Stomach (tissue), 9 donors: ENCODE results near the gene IL23A. TPM values are rescaled to one million over a fixed set of nuclear protein-coding genes. Genes with fewer than 3 reads are reported as not detected.
"Not testable (repeated sequence)": the region's sequence is repeated elsewhere in the genome, so short reads cannot be mapped to it uniquely, and the experiment has no call there.

Experiments
- DNase-seq, 2 donors: peaks; one replicate each; pipeline versions ENCODE4 v3.0.0 to v3.0.0-alpha.2; 2013 to 2019
- H3K27ac ChIP-seq, 5 donors: fragments of 200-600 bp in 4 of 5; sonication (generic) in 4 of 5; one replicate each; pipeline ENCODE4 v1.5.1; 2013 to 2019; ENCODE audit warnings: mild to moderate bottlenecking in 1 of 5, moderate library complexity in 1 of 5
- H3K27me3 ChIP-seq, 3 donors: fragments of 200-600 bp; sonication (generic); one replicate each; pipeline ENCODE4 v1.5.1; 2017 to 2019; ENCODE audit warnings: mixed run types in 1 of 3
- H3K36me3 ChIP-seq, 4 donors: fragments of 200-600 bp; sonication (generic); 1 replicate in 3 of 4; 2 replicates in 1 of 4; pipeline ENCODE4 v1.5.1; 2016 to 2019
- H3K4me1 ChIP-seq, 4 donors: fragments of 200-600 bp; sonication (generic); one replicate each; pipeline ENCODE4 v1.5.1; 2016 to 2019
- H3K4me3 ChIP-seq, 4 donors: fragments of 200-600 bp; sonication (generic) in 3 of 4; one replicate each; pipeline ENCODE4 v1.5.1; 2016 to 2019; ENCODE audit warnings: mild to moderate bottlenecking in 1 of 4
- H3K9me3 ChIP-seq, 4 donors: fragments of 200-600 bp; sonication (generic); one replicate each; pipeline ENCODE4 v1.5.1; 2016 to 2019
- EP300 ChIP-seq: sonication (generic); formaldehyde crosslinking; IDR thresholded peaks from one replicate; pipeline ENCODE4 v1.6.1; 2017; ENCODE audit warnings: antibody characterized with exemption
- POLR2A ChIP-seq, 4 donors: fragments of 450-650 bp; IDR thresholded peaks; one replicate each; pipeline ENCODE4 v1.6.1; 2016; ENCODE audit warnings: antibody characterized with exemption in 4 of 4, control low read depth in 2 of 4, mild to moderate bottlenecking in 1 of 4, moderate library complexity in 1 of 4
- POLR2AphosphoS5 ChIP-seq, 3 donors: sonication (generic); formaldehyde crosslinking; IDR thresholded peaks; one replicate each; pipeline ENCODE4 v1.6.1; 2016; ENCODE audit warnings: antibody characterized with exemption in 3 of 3
- WGBS, 5 donors: extraction: QIAGEN DNeasy Blood & Tissue Kit in 3 of 5; methylation state at CpG; one replicate each; pipeline versions ENCODE4 v1.1.5 to v1.1.7; 2013 to 2018; 5-methylcytosine and 5-hydroxymethylcytosine counted together
- intact Hi-C: fragments of 100-400 bp; cut with DNase I; formaldehyde crosslinking; loops from one replicate; pipeline ENCODE4 v1.15.1; 2023; ENCODE audit warnings: low total_unique reads
- polyA plus RNA-seq, 3 donors: library from polyadenylated mRNA; stranded (reverse); fragments of 200-250 nt; gene quantifications; one replicate each; pipeline ENCODE4 v1.2.3, GENCODE V29; 2013
- total RNA-seq, 5 donors: library from RNA; depleted of rRNA; stranded (reverse); fragments of >200 nt; gene quantifications; one replicate each; pipeline versions ENCODE4 v1.1.0 to v1.2.3, GENCODE V29; 2014 to 2016
- TF ChIP-seq, protein P1 (sequence below), 7 experiments: fragments of 450-650 bp in 4 of 7; fragments of 200-600 bp in 3 of 7; sonication (generic) in 3 of 7; IDR thresholded peaks; one replicate each; pipeline ENCODE4 v1.5.1; 2016 to 2019; ENCODE audit warnings: antibody characterized with exemption in 7 of 7, control low read depth in 2 of 7, mild to moderate bottlenecking in 1 of 7
- donor health status: healthy with polysubstance abuse.
- donor health status: Bipolar disorder and iron deficiency.
- donor health status: healthy.

Gene IL23A
- total and polyA plus RNA-seq, 8 donors = 0.56 to 1.9 (median 1.1) TPM; not detected in 5

- Histone ChIP-seq H3K27me3 (no peaks in the 10 kb centered on the region), H3K4me1 (peaks cover 15 to 26% (median 17%) of the 10 kb centered on the region in 4 donors), H3K9me3 (no peaks in the 10 kb centered on the region), H3K27ac (no peak overlapping the region), H3K36me3 (peaks cover 16 to 65% (median 62%) of the 10 kb centered on the region in 4 donors), H3K4me3 (no peak overlapping the region)
- WGBS, 5 donors = 90 to 97% (median 95%) methylated on average over 3 of the region's 3 CpGs
- DNase-seq = no peak
- intact Hi-C loops = no loop called here
- TF ChIP-seq, protein P1, sequence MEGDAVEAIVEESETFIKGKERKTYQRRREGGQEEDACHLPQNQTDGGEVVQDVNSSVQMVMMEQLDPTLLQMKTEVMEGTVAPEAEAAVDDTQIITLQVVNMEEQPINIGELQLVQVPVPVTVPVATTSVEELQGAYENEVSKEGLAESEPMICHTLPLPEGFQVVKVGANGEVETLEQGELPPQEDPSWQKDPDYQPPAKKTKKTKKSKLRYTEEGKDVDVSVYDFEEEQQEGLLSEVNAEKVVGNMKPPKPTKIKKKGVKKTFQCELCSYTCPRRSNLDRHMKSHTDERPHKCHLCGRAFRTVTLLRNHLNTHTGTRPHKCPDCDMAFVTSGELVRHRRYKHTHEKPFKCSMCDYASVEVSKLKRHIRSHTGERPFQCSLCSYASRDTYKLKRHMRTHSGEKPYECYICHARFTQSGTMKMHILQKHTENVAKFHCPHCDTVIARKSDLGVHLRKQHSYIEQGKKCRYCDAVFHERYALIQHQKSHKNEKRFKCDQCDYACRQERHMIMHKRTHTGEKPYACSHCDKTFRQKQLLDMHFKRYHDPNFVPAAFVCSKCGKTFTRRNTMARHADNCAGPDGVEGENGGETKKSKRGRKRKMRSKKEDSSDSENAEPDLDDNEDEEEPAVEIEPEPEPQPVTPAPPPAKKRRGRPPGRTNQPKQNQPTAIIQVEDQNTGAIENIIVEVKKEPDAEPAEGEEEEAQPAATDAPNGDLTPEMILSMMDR (IDR thresholded peaks at IDR 0.05) = no peak
- TF ChIP-seq POLR2AphosphoS5 (IDR thresholded peaks at IDR 0.05) = no peak
- TF ChIP-seq EP300 = no peak
- no peak for TF ChIP-seq POLR2A (IDR thresholded peaks at IDR 0.05)
Observed at GRCh38 chr12:56317675-56318074, 21.0 kb upstream of the IL23A start.

- Histone ChIP-seq H3K9me3 (no peaks in the 10 kb centered on the region), H3K36me3 (peaks cover 47 to 83% (median 78%) of the 10 kb centered on the region in 4 donors), H3K27ac (no peak overlapping the region), H3K4me1 (peaks cover 6 to 10% (median 7%) of the 10 kb centered on the region in 4 donors), H3K4me3 (no peak overlapping the region), H3K27me3 (no peaks in the 10 kb centered on the region)
- 84 to 100% (median 91%) methylated on average over 2 of the region's 2 CpGs for WGBS, 5 donors
- intact Hi-C loops = no loop called here
- no peak for DNase-seq
- TF ChIP-seq POLR2AphosphoS5 (IDR thresholded peaks at IDR 0.05) (no peak), POLR2A (IDR thresholded peaks at IDR 0.05) (no peak)
- TF ChIP-seq, protein P1 (IDR thresholded peaks at IDR 0.05) = no peak
Observed at GRCh38 chr12:56321027-56321426, 17.7 kb upstream of the IL23A start.

DNA sequence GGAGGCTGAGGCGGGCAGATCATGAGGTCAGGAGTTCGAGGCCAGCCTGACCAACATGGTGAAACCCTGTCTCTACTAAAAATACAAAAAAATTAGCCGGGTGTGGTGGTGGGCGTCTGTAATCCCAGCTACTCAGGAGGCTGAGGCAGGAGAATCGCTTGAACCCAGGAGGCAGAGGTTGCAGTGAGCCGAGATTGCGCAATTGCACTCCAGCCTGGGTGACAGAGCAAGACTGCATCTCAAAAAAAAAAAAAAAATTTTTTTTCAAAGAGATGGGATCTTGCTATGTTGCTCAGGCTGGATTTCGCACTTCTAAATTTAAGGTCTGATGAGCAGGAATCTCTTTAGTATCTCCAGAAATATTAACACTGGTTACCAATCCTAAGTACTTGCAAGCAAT lies 17.1 kb upstream of the IL23A start:
- intact Hi-C loops, H3K4me1 ChIP-seq, H3K27ac ChIP-seq, H3K27me3 ChIP-seq, DNase-seq, H3K9me3 ChIP-seq, H3K4me3 ChIP-seq: not testable (repeated sequence)
- peaks cover 53 to 89% (median 84%) of the 10 kb centered on the region in 4 donors for H3K36me3 ChIP-seq
- WGBS, 5 donors = 91 to 96% (median 95%) methylated on average over 8 of the region's 8 CpGs

DNA sequence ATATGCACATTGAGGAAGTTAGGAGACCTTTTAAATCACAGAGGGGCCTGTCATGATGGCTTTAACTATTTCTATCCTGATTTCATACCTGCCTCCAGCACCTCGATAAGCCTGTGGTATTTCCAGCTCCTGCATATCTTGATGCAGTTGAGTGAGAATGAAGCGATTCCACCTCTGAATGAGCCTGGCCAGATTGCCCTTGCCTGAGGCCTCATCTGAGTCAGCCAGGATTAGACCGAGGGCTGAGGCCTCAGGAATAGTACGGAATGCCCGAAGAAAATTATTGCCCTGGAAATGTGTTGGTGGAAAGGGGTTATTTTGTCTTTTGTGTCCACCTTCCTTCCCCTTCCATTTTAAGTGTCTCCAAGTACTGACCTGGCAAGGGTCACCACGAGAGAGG lies 14.5 kb upstream of the IL23A start:
- no peaks in the 10 kb centered on the region for H3K9me3 ChIP-seq
- H3K4me1 ChIP-seq = no peaks in the 10 kb centered on the region
- H3K27me3 ChIP-seq = no peaks in the 10 kb centered on the region
- H3K36me3 ChIP-seq = peaks cover 64 to 96% (median 93%) of the 10 kb centered on the region in 4 donors
- DNase-seq = no peak
- no peak overlapping the region for H3K4me3 ChIP-seq
- intact Hi-C loops = no loop called here
- no peak overlapping the region for H3K27ac ChIP-seq
- TF ChIP-seq EP300 (no peak), POLR2A (IDR thresholded peaks at IDR 0.05) (no peak), POLR2AphosphoS5 (IDR thresholded peaks at IDR 0.05) (no peak)
- TF ChIP-seq, protein P1 (IDR thresholded peaks at IDR 0.05) = no peak
- 88 to 95% (median 92%) methylated on average over 6 of the region's 6 CpGs for WGBS, 5 donors

GRCh38 chr12:56326126-56326525 lies 12.6 kb upstream of the IL23A start:
- intact Hi-C loops = no loop called here
- Histone ChIP-seq H3K36me3 (peaks cover 54 to 77% (median 75%) of the 10 kb centered on the region in 4 donors), H3K27me3 (no peaks in the 10 kb centered on the region), H3K27ac (no peak overlapping the region), H3K9me3 (no peaks in the 10 kb centered on the region), H3K4me1 (no peaks in the 10 kb centered on the region), H3K4me3 (no peak overlapping the region)
- DNase-seq = no peak
- TF ChIP-seq POLR2A (IDR thresholded peaks at IDR 0.05) = no peak
- WGBS, 5 donors = 94 to 98% (median 96%) methylated on average over 8 of the region's 8 CpGs
